GM18861 (cell line): ENCODE measurements around the gene ID2.

ENCODE experiments used
- ATAC-seq: cut with Tn5 transposase; IDR thresholded peaks from one replicate; pipeline ENCODE4 v1.9.1; 2021; ENCODE audit not compliant: unreplicated experiment

ID2 gene, protein sequence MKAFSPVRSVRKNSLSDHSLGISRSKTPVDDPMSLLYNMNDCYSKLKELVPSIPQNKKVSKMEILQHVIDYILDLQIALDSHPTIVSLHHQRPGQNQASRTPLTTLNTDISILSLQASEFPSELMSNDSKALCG

DNA sequence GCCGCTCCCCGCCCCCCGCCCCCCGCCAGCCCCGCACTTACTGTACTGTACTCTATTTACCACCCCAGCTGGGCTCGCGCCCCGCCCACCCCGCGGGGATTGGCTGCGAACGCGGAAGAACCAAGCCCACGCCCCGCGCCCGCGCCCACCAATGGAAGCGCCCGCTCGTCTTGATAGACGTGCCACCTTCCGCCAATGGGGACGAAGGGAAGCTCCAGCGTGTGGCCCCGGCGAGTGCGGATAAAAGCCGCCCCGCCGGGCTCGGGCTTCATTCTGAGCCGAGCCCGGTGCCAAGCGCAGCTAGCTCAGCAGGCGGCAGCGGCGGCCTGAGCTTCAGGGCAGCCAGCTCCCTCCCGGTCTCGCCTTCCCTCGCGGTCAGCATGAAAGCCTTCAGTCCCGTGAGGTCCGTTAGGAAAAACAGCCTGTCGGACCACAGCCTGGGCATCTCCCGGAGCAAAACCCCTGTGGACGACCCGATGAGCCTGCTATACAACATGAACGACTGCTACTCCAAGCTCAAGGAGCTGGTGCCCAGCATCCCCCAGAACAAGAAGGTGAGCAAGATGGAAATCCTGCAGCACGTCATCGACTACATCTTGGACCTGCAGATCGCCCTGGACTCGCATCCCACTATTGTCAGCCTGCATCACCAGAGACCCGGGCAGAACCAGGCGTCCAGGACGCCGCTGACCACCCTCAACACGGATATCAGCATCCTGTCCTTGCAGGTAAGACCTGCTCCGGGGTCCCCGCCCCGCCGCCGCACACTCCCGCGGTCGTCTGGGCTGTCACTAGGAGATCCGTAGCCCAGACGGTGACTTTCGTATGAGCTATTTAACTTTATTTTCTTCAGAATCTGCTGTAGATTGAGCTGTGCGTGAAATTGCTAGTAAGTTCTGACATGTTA lies at the start of gene ID2:
Gene ID2 (plus strand): TSS at position 271 of the 907 bp plus-strand sequence. CDS start 110 bp downstream, at position 381.
- peak; percentile 40 for ATAC-seq

DNA sequence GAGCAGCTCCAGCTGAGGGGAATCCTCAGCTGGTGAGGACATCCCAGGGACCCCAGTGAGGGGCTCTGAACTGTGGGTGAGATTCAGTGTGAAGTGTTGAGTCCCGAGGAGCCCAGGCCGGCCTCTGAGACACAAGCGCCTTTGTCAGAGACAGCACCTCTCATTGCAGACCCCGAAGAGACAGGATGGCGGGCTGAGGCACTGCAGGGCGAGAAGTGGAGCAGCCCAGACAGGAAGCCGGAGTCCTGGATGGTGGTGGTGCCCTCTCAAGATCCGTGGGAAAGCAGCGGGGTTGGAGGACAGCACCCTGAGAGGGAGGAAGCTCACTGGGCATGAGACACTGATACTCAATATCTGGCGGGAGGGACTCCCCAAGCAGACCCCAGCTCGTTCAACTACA lies 49.1 kb upstream of the ID2 start:
- no peak for ATAC-seq

DNA sequence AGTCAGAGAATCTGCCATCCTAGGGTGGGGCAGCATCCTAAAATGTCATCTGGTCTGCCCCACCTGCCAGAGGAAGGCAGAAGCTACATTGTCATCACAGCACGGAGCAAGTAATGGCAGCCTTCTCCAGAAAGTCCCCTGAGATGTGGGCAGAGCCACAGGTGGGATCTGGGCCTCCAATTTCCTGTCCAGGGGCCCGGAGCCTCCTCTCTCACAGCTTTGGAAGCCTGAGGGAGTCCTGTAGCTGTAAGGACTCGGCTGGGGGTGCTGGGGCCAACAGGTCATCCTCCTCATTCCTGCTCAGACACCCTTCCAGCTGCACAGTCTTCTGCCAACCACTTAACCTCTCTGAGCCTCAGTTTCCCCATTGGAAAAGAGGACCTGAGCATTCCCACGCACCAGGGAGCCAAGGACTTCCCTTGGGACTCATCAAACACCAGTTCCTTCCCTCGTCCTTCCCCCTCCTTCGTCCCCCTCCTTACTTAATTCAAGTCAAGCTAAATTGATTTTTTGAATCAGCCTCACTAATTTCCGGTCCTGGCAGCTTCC lies 48.6 kb upstream of the ID2 start:
- ATAC-seq: no peak

DNA sequence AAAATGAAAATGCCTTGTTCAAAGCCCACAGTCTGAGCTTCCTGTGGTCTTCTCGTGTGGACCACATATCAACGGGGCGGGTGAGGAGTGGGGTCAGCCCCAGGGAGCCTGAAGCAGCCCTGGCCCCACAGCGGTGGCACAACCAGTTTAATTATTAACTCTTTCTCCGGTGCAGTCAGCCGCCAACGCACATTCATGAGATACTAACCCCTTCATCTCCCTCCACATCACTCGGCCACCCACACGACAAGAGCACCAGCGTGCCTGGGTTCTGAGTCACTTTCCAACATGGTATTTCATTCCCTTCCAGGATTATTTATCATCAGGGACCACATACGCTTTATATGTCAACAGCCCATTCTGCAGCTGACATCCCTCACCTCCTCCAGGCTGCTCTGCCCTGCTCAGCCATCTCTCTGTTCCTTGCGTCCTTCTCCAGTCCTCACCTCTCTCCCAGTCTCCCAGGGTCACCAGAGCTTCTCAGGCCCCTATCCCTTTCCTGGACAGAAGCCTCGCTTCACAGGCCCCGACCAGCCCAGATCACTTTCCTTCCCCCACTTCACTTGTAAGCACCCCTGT lies 48.0 kb upstream of the ID2 start:
- ATAC-seq: peak; percentile 64

DNA sequence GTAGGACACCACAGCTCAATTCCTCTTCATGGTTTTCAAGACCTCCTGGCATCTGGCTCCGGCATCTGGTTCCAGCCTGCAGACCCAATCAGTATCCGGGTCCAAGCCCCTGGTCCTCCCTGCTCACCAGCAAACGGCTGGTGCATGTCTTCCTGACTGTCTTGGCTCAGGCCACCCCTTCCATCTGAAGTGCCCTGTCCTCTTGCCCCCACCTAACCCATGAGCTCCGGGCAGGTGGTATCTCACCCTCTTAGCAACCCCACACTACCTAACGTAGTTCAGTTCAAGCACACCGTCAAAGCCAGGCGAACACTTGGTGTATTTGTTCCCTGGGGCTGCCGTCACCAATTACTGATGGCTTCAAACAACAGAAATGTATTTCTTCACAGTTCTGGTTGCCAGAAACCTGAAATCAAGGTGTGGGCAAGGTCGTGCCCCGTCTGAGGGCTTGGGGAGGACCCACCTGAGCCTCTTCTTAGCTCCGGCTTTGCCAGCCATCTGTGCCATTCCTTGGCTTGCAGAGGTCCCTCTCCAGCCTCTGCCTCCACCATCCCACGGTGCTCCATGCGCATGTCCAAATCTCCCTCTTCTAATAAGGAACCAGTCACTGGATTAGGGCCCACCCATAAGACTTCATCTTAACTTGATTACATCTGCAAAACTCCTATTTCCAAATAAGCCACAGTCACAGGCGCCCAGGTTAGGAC lies 47.2 kb upstream of the ID2 start:
- no peak for ATAC-seq

DNA sequence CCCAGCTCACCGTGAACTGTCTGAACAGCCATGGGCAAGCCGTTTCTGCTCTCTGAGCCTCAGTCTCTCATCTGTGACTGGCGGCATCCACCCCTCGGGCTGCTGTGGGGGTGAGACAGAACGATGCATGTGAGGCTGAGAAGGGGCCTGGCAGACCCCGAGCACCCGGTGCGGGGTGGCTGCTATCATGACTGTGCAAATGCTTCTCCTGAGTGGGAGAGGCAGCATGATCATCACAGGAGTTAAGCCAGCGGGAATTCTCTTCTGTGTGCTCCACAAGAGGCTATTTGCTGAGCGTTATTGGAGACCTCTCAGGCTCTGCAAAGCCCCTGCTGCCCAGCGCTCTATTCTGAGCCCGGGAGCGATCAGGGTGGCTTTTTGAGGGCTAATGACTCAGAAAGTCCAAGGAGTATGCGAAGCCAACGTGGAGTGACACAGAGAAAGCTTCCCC lies 45.8 kb upstream of the ID2 start:
- ATAC-seq: no peak

DNA sequence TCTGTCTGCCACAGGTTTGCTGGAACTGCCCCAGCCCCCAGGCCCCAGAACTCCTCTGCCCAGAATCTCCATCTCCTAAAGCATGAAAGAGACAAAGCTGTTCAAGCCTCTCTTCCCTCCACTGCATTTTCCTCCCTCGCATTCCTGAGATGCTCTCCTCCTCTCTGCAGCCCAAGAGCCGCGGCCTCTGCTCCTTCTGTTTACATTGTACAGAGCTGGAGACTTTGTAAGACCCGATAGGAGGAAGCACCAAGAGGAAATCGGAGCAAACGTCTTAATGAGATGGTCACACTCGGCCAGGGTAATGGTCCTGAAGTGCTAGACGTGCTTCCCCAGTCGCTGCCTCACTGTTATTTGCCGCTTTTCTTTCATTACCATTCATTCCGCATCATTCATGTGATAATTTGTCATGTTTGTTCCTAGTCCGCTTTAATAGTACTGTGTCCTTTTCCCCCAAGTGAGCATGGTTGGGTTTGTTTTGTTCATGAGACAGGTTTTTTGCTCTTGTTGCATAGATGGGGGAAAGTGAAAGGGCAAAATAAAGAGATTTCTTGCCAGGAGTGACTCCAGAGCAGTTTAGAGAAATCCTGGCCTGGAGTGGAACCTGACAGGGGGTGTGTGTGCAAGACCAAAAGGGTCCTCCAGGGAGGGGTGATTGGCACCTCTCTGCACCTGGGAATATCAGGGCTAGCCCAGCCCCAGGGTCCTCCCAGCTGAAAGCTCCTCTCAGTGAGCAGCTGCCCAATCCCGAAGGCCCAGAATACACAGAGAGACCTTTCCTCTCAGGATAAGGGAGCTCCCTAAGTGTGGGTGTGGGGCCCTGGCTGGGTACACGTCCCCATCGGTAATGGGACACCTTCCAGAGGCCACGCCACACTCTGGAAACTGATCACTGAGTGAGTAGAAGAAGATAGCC lies 44.9 kb upstream of the ID2 start:
- ATAC-seq: no peak

DNA sequence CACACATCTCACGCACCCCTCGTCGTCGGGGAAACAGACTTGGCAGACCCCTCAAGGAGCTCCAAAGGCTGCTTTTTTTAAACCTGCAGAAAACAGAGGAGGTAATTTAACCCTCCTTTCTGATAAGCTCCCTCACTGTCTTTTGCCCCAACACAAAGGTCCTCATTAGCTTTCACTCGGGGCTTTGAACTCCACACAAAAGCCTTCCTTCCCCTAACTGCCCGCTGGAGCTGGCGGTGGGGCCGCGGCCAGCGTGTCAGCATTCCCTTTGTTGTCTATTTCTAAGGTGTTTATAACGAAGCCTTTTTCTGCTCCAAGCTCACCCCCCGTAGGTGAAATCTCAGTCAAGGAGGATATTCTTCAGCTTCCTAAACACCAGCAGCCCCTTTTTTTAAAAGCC lies 43.5 kb upstream of the ID2 start:
- ATAC-seq: no peak

DNA sequence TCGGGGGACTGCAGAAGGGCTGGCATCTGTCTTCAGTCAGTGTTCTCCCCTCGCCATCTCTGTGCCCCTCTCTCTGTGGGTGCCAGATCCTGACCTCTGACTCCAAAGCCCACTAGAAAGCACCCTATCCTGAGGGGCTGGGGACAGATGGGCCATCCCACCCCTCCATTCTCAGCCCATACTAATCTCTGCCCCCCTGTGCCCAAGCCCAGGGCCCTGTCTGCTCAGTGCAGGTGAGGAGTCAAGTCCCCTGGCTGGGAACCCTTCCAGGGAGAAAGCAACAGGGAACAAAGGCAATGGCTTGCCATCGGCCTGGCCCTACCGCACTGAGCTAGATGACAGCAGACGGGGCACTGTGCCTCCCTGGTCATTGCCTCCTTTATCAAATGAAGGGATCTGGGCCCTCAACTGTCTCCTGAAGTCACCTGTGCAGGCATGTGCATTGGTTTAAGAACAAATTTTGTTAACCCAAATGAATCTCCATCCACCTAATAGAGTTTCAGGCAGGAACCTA lies 42.7 kb upstream of the ID2 start:
- ATAC-seq: no peak

DNA sequence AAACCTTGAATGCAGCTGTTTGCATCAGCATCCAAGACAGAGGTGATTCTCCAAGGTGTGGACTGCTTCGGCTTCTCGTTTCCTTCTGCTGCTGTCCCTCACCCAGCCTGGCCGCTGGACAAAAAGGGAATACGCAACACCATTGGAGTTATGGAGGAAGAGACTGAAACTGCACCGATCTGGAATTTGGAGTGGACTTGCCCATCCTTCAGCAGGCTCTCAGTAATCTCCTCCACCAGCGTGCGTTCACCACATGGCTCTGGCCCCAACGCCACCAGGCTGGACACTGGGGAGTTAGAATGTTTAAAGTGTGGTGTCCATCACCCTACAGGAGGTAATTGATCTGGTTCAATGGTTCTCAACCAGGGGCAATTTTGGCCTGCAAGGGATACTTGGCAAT lies 41.4 kb upstream of the ID2 start:
- no peak for ATAC-seq

DNA sequence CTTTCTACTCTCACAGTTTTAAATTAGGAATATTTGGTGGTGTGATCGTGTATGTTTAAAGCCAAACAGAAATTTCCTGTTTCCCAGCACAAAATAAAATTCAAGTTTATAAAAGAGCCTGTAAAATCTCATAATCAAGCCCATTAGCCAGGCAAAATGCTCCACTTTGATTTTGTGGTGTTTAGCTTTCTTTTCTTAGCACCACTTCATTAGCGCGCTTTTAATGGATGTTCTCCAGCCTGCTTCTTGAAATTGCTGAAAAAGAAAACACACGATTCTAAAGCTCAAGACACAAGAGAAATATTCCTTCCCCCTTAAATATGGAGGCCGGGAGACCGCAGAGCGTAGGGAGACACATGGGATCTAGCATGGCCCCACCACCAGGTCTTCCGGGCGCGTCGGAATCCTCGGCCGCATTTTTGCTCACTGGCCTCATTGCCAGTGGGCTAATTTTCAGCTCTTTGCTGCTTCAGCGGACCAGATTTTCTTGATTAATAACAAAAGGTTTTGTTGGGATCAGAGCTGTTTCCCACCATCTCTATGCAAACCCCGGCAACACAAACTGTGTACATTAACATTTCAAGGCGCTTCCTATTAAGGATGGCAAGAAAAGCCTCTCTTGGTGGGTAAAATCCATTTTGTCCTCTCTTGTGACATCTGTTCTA lies 40.4 kb upstream of the ID2 start:
- ATAC-seq: no peak

DNA sequence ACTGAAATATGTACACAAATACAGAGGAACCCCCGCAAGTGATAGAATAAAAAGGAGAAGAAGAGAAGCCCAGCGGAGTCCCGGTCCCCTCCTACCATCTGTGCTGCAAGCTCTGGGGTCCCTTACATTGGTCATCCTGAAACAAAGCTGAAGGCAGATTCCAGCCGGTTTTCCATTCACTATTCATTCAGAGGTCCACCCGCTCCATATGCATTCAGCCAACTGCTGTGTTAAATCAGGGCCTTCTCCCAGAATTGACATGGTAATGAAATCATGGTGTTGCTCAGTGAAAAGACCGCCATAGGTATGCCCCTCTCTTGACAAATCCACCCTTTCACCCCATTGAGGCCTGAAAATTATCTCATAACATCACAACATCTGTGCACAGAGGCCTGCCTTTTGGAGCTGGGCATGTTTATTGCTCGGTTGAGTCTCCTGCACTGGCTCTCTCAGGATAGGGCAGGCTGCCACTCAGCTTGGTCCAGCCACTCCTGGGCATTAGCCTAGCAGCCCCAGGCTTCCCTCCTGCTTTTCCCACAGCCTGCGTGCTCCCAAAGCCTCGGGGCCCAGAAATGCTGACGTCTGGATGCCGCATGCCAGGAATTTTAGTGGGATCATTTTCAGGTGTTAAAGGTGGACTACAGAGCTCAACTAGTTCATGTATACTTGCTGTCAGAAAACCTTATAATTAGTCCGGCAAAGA lies 39.3 kb upstream of the ID2 start:
- no peak for ATAC-seq

DNA sequence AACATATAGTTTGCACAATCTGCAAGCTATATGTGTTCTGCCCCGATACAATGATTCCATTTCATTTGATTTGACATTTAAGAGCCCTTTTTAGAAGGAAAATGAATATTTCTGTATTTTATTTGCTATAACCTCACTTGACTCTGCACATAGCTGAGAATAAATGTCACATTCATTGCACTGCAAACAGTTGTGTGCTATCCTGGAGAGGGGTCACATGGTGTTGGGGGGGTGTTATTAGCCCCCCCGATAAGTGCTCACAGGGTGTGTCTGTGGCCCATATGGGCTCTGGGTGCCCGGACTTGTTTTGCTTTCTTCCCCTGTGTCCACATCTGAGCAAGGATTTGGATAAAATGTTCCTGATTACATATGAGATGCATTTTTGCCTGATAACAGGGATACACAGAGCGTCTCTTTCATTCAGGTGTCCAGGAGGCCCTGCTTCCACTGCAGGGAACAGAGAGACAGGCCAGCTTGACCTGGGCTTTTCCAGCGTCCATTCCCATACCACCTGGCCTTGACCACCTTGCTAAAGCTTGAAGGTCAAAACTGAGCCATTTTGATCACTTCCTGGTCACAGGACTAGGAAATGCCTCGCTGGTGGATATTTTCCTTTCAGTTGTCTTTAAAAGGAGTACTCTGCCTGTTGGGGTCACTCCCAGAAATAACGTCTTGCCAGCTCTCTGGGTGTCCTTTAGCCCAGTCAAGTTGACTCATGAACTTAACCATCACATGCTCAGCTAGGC lies 38.4 kb upstream of the ID2 start:
- no peak for ATAC-seq

DNA sequence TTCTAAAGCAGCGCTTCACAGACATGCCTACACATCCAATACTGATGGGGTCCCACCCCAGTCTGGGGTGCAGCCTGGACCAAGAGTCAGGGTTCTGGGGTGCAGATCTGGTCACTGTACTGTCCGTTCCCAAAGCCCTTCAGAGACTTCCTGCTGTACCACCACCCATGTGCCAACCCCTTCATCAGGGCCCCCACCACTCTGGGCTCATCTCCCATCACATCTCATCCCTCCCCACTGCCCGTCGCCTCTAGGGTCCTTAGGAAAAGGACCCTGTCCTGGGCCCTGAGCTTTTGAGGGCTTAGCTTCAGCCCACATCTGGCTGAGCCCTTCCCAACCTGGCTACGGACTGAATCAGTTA lies 37.9 kb upstream of the ID2 start:
- ATAC-seq: no peak

DNA sequence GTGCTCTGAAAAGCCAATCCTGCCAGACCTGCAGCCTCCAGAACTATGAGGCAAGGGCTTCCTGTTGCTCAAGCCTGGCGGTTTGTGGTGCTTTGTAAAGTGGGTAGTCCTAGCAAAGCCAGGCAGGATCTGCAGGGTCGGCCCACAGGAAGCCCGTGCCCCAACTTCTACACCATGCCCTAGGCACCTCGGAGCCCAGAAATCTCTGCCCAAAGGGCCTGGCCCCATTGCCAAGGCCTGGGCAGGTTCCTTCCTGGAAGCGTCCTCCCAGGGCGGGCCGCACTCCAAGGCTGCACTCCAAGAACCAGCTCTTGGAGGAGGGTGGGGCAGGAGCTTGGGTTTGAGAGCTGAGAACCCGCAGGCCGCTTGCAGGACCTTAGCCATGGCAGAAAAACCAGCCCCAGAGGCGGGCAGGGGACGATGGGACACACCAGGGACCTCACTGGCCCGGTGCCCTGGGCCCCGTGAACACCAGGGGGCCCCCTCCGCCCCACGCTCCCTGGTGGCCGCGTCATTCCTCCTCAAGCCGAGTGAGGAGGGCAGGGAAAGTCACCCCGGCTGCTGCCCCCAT lies 37.2 kb upstream of the ID2 start:
- no peak for ATAC-seq

DNA sequence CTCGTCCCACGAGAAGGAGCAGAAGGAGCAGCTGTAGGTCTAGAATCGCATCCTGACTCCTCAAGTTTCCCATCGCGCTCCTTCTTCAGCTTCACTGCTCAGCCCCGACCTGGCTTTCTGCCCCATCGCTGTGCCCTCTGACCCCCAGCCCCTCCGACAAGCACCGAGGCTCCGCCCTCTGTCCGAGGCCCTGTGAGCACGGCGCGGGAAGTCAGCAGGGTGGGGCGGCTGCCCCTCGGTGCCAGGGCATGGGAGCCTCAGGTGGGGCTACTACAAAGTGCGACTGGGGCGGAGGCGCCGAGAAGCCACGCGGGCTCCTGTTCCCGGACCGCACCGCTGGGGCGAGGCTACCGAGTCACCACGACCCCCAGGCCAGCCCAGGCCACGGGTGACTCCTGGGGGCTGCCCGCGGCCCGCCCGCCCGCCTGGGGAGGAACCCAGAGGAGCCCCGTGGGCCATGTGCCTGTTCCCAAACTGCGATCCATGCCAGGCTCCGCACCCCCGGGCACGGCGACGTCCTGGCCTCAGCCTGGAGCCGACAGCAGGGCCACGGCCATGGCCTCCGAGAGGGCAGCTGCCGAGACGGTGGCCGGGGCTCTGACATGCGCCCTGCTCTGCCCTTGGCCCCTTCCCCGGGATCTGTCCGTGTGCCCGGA lies 36.6 kb upstream of the ID2 start:
- no peak for ATAC-seq

DNA sequence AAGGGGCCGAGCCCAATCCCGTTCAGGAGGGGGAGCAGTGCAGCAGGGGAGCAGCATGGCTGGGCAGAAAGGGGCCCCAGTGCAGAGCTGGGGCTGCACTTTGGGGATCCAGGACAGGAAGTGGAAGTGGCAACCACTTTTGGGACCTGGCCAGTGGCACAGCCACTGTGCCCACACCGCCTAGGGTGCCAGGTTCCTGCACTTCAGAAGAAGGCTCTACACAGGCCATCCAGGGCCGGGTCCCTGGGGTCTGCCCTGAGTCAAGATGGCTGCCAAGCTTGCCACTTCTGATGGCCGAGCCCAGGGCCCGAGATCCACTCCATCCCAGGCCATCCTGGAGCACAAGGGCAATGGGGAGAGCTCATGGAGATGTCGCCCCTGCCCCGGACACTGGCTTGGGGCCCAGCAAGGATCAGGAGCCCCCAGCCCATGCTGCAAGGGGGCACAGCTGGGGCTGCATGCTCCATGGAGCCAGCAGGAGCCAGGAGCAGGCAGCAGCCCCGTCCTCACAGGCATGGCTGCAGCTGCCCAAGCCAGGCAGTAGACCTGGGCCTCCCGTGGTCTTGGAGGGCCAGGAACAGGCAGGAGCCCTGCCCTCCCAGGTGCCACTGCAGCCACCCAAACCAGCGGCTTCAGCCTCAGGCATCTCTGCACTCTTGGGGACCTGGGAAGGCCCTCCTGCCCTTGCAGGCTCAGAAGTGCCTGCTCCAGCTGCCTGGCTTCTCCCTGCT lies 35.0 kb upstream of the ID2 start:
- ATAC-seq: no peak
